Mucosa of rectum (tissue), 2 donors: ENCODE measurements around the gene C1QB.

Source experiments
- H3K27ac ChIP-seq, 2 donors: one replicate each; pipeline ENCODE4 v1.7.0; 2013; ENCODE audit warnings: inconsistent platforms in 2 of 2, low read depth in 2 of 2, low read length in 2 of 2
- H3K27me3 ChIP-seq, 2 donors: one replicate each; pipeline ENCODE4 v1.7.0; 2013; ENCODE audit warnings: low read length in 2 of 2; ENCODE audit not compliant: control insufficient read depth in 2 of 2, insufficient read depth in 2 of 2
- H3K36me3 ChIP-seq, 2 donors: one replicate each; pipeline ENCODE4 v1.7.0; 2013; ENCODE audit warnings: low read length in 2 of 2; ENCODE audit not compliant: control insufficient read depth in 2 of 2, insufficient read depth in 2 of 2
- H3K4me1 ChIP-seq, 2 donors: one replicate each; pipeline ENCODE4 v1.7.0; 2013; ENCODE audit warnings: low read length in 2 of 2, mild to moderate bottlenecking in 1 of 2; ENCODE audit not compliant: control insufficient read depth in 2 of 2, insufficient read depth in 2 of 2
- H3K4me3 ChIP-seq, 2 donors: one replicate each; pipeline ENCODE4 v1.7.0; 2013; ENCODE audit warnings: low read length in 2 of 2
- H3K9ac ChIP-seq, 2 donors: one replicate each; pipeline ENCODE4 v1.7.0; 2013; ENCODE audit warnings: low read length in 2 of 2, low read depth in 1 of 2, mild to moderate bottlenecking in 1 of 2
- H3K9me3 ChIP-seq, 2 donors: one replicate each; pipeline ENCODE4 v1.7.0; 2013; ENCODE audit warnings: low read length in 2 of 2; ENCODE audit not compliant: control insufficient read depth in 2 of 2
- donor health status: healthy.
- donor health status: Normal muscosa, but diverticular disease.

The C1QB gene

DNA sequence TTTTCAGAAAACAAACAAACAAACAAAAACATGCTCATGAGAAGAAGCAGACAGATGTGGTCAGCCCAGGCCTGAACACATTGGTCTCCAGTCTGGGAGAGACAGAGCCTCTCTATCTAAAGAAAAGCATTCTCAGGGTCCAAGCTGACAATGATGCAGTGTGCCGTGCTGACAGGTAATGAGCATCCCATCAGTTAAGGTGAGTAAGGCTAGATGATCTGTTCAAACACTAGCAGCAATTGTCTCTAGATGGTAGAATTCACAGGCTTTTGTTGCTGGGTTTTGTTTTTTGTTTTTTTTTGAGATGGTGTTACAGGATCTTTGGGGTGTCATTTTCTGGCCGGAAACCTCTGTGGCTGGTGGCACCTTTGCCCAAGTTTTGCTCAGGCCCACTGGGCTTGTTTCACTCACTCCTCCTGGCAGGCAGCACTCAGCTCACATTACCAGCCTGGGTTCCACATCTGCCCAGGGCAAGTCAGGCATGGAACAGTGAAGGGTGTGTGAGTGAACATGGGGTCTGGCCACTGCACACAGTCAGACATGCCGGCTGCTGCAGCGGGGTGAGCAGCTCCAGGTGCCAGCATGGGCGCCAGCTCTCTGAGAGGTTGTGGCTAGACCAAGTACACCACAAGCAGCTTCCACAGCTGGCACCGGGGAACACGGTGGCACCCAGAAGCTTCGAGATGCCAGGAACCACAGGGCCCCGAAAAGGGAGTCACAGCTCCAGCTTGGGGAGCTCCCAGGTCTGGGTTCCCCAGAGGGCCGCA is 19.2 kb upstream of the C1QB start:
- no peaks in the 10 kb centered on the region for H3K9me3 ChIP-seq
- no peak overlapping the region for H3K9ac ChIP-seq
- H3K36me3 ChIP-seq = no peaks in the 10 kb centered on the region
- no peak overlapping the region for H3K4me3 ChIP-seq
- peaks cover 4 to 10% of the 10 kb centered on the region in 2 donors for H3K27me3 ChIP-seq
- no peak overlapping the region for H3K27ac ChIP-seq
- H3K4me1 ChIP-seq = no peaks in the 10 kb centered on the region

DNA sequence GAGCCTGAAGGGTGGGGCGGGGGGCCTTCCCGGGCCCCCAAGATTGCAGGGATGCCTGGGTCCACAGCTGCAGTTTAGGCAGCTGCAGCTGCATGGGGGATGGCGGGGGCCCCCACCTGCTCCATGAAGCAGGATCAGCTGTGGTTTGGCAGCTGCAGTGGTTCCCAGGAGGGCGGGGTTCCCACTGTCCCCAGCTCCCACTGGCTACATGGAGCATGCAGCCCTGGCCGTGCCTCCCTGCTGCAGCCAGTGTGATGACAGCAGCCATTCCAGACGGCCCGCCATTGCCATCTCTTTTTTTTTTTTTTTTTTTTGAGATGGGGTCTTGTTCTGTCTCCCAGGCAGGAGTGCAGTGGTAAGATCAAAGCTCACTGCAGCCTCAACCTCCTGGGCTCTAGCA is 17.6 kb upstream of the C1QB start:
- no peaks in the 10 kb centered on the region for H3K9me3 ChIP-seq
- no peak overlapping the region for H3K9ac ChIP-seq
- no peaks in the 10 kb centered on the region for H3K36me3 ChIP-seq
- no peak overlapping the region for H3K27ac ChIP-seq
- H3K4me1 ChIP-seq = no peaks in the 10 kb centered on the region
- H3K4me3 ChIP-seq = no peak overlapping the region
- peaks cover 0 to 9% of the 10 kb centered on the region in 2 donors for H3K27me3 ChIP-seq

DNA sequence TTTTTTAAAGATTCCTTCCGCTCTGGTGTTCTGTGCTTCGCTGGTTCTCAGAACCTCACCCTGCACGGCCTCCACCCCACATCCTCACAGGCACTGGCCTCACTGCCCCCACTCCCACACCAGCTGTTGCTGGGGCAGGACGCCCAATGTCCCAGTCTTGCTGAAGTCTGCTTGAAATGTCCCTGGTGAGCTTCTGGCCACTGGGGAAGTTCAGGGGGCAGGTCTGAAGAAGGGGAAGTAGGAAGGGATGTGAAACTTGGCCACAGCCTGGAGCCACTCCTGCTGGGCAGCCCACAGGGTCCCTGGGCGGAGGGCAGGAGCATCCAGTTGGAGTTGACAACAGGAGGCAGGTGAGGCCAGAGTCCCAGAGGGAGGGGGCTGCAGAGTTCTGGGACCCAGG is 16.7 kb upstream of the C1QB start, which contains the start of gene C1QA:
TSS of gene C1QA (plus strand) at position 276 of the 400 bp plus-strand sequence. CDS start 989 bp downstream, outside the sequence.
- H3K27ac ChIP-seq = peak within 1 kb of the TSS; percentile 39 to 43
- no peaks in the 10 kb centered on the region for H3K4me1 ChIP-seq
- H3K4me3 ChIP-seq = peak within 1 kb of the TSS; percentile 14 to 28
- no peaks in the 10 kb centered on the region for H3K9me3 ChIP-seq
- H3K9ac ChIP-seq = peak within 1 kb of the TSS; percentile 32 to 34
- H3K36me3 ChIP-seq = no peaks in the 10 kb centered on the region
- peaks cover 1 to 4% of the 10 kb centered on the region in 2 donors for H3K27me3 ChIP-seq

DNA sequence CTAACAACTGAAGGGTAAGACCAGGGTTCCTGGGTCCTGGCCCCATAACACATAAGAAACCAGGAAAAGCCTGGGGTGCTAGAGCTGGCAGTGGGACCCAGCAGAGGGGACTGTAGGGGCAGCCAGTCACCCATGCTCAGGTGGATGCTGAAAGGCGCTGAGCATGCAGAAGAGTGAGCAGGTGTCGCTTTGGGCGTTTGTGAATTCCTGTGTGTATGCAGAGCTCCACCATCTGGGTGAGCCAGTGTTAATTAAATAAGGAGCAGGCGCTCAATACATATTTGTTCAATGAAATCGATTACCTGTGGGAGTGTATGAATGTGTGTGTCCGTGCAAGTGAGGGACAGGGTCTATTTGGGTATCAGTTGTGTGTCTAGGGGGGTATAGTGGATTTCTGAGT is 16.1 kb upstream of the C1QB start:
- H3K4me3 ChIP-seq = peak overlapping the region; percentile 14 to 28

GRCh38 chr1:22637907-22638445 is 15.1 kb upstream of the C1QB start:
- Histone ChIP-seq H3K36me3 (no peaks in the 10 kb centered on the region), H3K4me3 (peak overlapping the region in 1 of 2 donors; percentile 14), H3K27me3 (peaks cover 2 to 4% of the 10 kb centered on the region in 2 donors), H3K9me3 (no peaks in the 10 kb centered on the region), H3K27ac (peak overlapping the region; percentile 20 to 32), H3K4me1 (no peaks in the 10 kb centered on the region), H3K9ac (no peak overlapping the region)

More for the DNA sequence above, 16.1 kb upstream of the C1QB start:
- Histone ChIP-seq H3K4me1 (no peaks in the 10 kb centered on the region), H3K27ac (peak overlapping the region; percentile 39 to 43), H3K9me3 (no peaks in the 10 kb centered on the region), H3K9ac (peak overlapping the region; percentile 32 to 34), H3K36me3 (no peaks in the 10 kb centered on the region), H3K27me3 (peaks cover 2 to 4% of the 10 kb centered on the region in 2 donors)

GRCh38 chr1:22638476-22639234 is 14.4 kb upstream of the C1QB start:
- H3K27me3 ChIP-seq = peaks cover 2 to 4% of the 10 kb centered on the region in 2 donors
- peak overlapping the region in 1 of 2 donors; percentile 6 for H3K9ac ChIP-seq
- H3K4me1 ChIP-seq = no peaks in the 10 kb centered on the region
- H3K4me3 ChIP-seq = peak overlapping the region in 1 of 2 donors; percentile 20
- H3K9me3 ChIP-seq = no peaks in the 10 kb centered on the region
- H3K36me3 ChIP-seq = no peaks in the 10 kb centered on the region
- H3K27ac ChIP-seq = no peak overlapping the region

GRCh38 chr1:22639286-22639685 is 13.8 kb upstream of the C1QB start:
- no peaks in the 10 kb centered on the region for H3K9me3 ChIP-seq
- H3K9ac ChIP-seq = no peak overlapping the region
- H3K36me3 ChIP-seq = no peaks in the 10 kb centered on the region
- H3K27ac ChIP-seq = no peak overlapping the region
- H3K4me3 ChIP-seq = peak overlapping the region in 1 of 2 donors; percentile 20
- H3K4me1 ChIP-seq = no peaks in the 10 kb centered on the region
- peaks cover 2 to 4% of the 10 kb centered on the region in 2 donors for H3K27me3 ChIP-seq

GRCh38 chr1:22641247-22641646 is 11.8 kb upstream of the C1QB start:
- Histone ChIP-seq H3K4me3 (no peak overlapping the region), H3K9me3 (no peaks in the 10 kb centered on the region), H3K27me3 (peaks cover 2 to 4% of the 10 kb centered on the region in 2 donors), H3K9ac (no peak overlapping the region), H3K4me1 (no peaks in the 10 kb centered on the region), H3K27ac (no peak overlapping the region), H3K36me3 (no peaks in the 10 kb centered on the region)

GRCh38 chr1:22641906-22642636 is 11.0 kb upstream of the C1QB start:
- H3K36me3 ChIP-seq = no peaks in the 10 kb centered on the region
- no peaks in the 10 kb centered on the region for H3K4me1 ChIP-seq
- peaks cover 2 to 4% of the 10 kb centered on the region in 2 donors for H3K27me3 ChIP-seq
- H3K9ac ChIP-seq = no peak overlapping the region
- H3K27ac ChIP-seq = no peak overlapping the region
- no peak overlapping the region for H3K4me3 ChIP-seq
- H3K9me3 ChIP-seq = no peaks in the 10 kb centered on the region
